Frontal cortex (tissue), 4 donors: Measurements from ENCODE around the gene GMPPA. TPM values are rescaled to one million over a fixed set of nuclear protein-coding genes. Genes with fewer than 3 reads are reported as not detected.

ENCODE experiments used
- DNase-seq, 2 donors: peaks; one replicate each; pipeline ENCODE4 v3.0.0; 2012; ENCODE audit warnings: low spot score in 2 of 2
- FAIRE-seq: peaks from 2 replicates; lab custom pipeline; 2012; peaks lifted over from hg19 to GRCh38; lab: Jason Lieb, UNC
- total RNA-seq: library from RNA; depleted of rRNA; stranded (reverse); fragments of >200 nt; gene quantifications from one replicate; pipeline ENCODE4 v1.2.3, GENCODE V29; 2014
- donor health status: control.
- donor health status: control.
- donor health status: control.

The GMPPA gene
- total RNA-seq, 1 donor from 2014 or later, result 13.0 TPM

GRCh38 chr2:219532378-219532649 is 33.6 kb downstream of the GMPPA start:
- DNase-seq (no peak), FAIRE-seq (no peak)

GRCh38 chr2:219533930-219534661 is 35.4 kb downstream of the GMPPA start:
- no peak for FAIRE-seq
- DNase-seq, result no peak

GRCh38 chr2:219536425-219536824 is 37.7 kb downstream of the GMPPA start:
- DNase-seq (no peak), FAIRE-seq (no peak)

- DNase-seq, result no peak
- no peak for FAIRE-seq
Measured at GRCh38 chr2:219536967-219537366, 38.3 kb downstream of the GMPPA start.

- FAIRE-seq (no peak), DNase-seq (no peak)
Measured at GRCh38 chr2:219537657-219538488, 39.2 kb downstream of the GMPPA start.

GRCh38 chr2:219538504-219538951 is 39.8 kb downstream of the GMPPA start:
- DNase-seq (no peak), FAIRE-seq (no peak)

GRCh38 chr2:219538956-219539788 is 40.5 kb downstream of the GMPPA start:
- no peak for FAIRE-seq
- DNase-seq, result no peak

GRCh38 chr2:219539926-219540678 is 41.4 kb downstream of the GMPPA start:
- no peak for FAIRE-seq
- DNase-seq, result no peak

- DNase-seq, result no peak
- no peak for FAIRE-seq
Measured at GRCh38 chr2:219540784-219541504, 42.3 kb downstream of the GMPPA start.

- FAIRE-seq, result no peak
- DNase-seq, result peak; percentile 69 to 76
Measured at GRCh38 chr2:219541611-219542180, 43.0 kb downstream of the GMPPA start.

GRCh38 chr2:219542931-219543595 is 44.4 kb downstream of the GMPPA start:
- no peak for DNase-seq
- no peak for FAIRE-seq

- FAIRE-seq (peak; percentile 96), DNase-seq (peak; percentile 100)
Measured at GRCh38 chr2:219543596-219544358, 45.1 kb downstream of the GMPPA start, which contains the start of the genes CHPF and TMEM198. Gene CHPF (minus strand): TSS chr2:219543809. CDS start chr2:219543538, 271 bp downstream. Gene TMEM198 (plus strand): TSS chr2:219544028. CDS start chr2:219544728, 700 bp downstream.

GRCh38 chr2:219544567-219544966 is 45.9 kb downstream of the GMPPA start:
- DNase-seq (no peak), FAIRE-seq (no peak)

GRCh38 chr2:219545295-219545942 is 46.7 kb downstream of the GMPPA start:
- FAIRE-seq, result no peak
- no peak for DNase-seq

- DNase-seq, result no peak
- FAIRE-seq, result no peak
Measured at GRCh38 chr2:219545943-219546352, 47.3 kb downstream of the GMPPA start.

GRCh38 chr2:219547621-219548020 is 48.9 kb downstream of the GMPPA start:
- DNase-seq (no peak), FAIRE-seq (no peak)

GRCh38 chr2:219548990-219549389 is 50.3 kb downstream of the GMPPA start:
- FAIRE-seq, result no peak
- no peak for DNase-seq
